Right renal pelvis (tissue), 4 donors: ENCODE results near the gene CHN2. TPM values are rescaled to one million over a fixed set of nuclear protein-coding genes. Genes with fewer than 3 reads are reported as not detected.
"Not testable (repeated sequence)": the region's sequence is repeated elsewhere in the genome, so short reads cannot be mapped to it uniquely, and the experiment has no call there.

Experiments used
- DNase-seq, 4 donors: peaks; one replicate each; pipeline ENCODE4 v3.0.0-alpha.2; 2013; ENCODE audit warnings: low read depth in 4 of 4, low spot score in 3 of 4, missing footprints in 1 of 4
- polyA plus RNA-seq, 4 donors: library from polyadenylated mRNA; unstranded; fragments of 120-200 nt; gene quantifications; one replicate each; pipeline ENCODE4 v1.2.1, GENCODE V29; 2013; ENCODE audit not compliant: insufficient read length in 4 of 4

Gene CHN2
- polyA plus RNA-seq, 4 donors: 10.5 to 23.1 (median 17.6) TPM

- DNase-seq: no peak
Observed at GRCh38 chr7:29254591-29254990, 60.0 kb downstream of the CHN2 start.

GRCh38 chr7:29255199-29255878, 60.8 kb downstream of the CHN2 start:
- no peak for DNase-seq

- no peak for DNase-seq
Observed at GRCh38 chr7:29255906-29256692, 61.5 kb downstream of the CHN2 start.

- no peak for DNase-seq
Observed at GRCh38 chr7:29256693-29257002, 62.1 kb downstream of the CHN2 start.

- DNase-seq: no peak
Observed at GRCh38 chr7:29258951-29259350, 64.4 kb downstream of the CHN2 start.

- no peak for DNase-seq
Observed at GRCh38 chr7:29262191-29262917, 67.8 kb downstream of the CHN2 start.

- DNase-seq: not testable (repeated sequence)
Observed at GRCh38 chr7:29263601-29264207, 69.1 kb downstream of the CHN2 start.

- no peak for DNase-seq
Observed at GRCh38 chr7:29265208-29265923, 70.8 kb downstream of the CHN2 start.

GRCh38 chr7:29269935-29270334, 75.4 kb downstream of the CHN2 start:
- no peak for DNase-seq

- no peak for DNase-seq
Observed at GRCh38 chr7:29270594-29271318, 76.2 kb downstream of the CHN2 start.

GRCh38 chr7:29271319-29271658, 76.7 kb downstream of the CHN2 start:
- DNase-seq: no peak

GRCh38 chr7:29272057-29272456, 77.5 kb downstream of the CHN2 start:
- DNase-seq: no peak

- DNase-seq: no peak
Observed at GRCh38 chr7:29274146-29275017, 79.8 kb downstream of the CHN2 start.

- no peak for DNase-seq
Observed at GRCh38 chr7:29275018-29275318, 80.4 kb downstream of the CHN2 start.

- DNase-seq: no peak
Observed at GRCh38 chr7:29275493-29275892, 80.9 kb downstream of the CHN2 start.

- no peak for DNase-seq
Observed at GRCh38 chr7:29276199-29276598, 81.6 kb downstream of the CHN2 start.

GRCh38 chr7:29276806-29277205, 82.2 kb downstream of the CHN2 start:
- DNase-seq: no peak

- DNase-seq: no peak
Observed at GRCh38 chr7:29277436-29278215, 83.1 kb downstream of the CHN2 start.
